ENCODE data around the gene SORCS2.

The SORCS2 gene

GRCh38 chr4:7540654-7541413 lies 348.5 kb downstream of the SORCS2 start:
- no peak for DNase-seq

- no peak for DNase-seq
Observed at GRCh38 chr4:7541414-7541810, 349.1 kb downstream of the SORCS2 start.

- DNase-seq, result no peak
Observed at GRCh38 chr4:7542781-7543180, 350.4 kb downstream of the SORCS2 start.

- no peak for DNase-seq
Observed at GRCh38 chr4:7546152-7546808, 353.9 kb downstream of the SORCS2 start.

GRCh38 chr4:7546809-7547367 lies 354.6 kb downstream of the SORCS2 start:
- no peak for DNase-seq

- no peak for DNase-seq
Observed at GRCh38 chr4:7547368-7548040, 355.2 kb downstream of the SORCS2 start.

- DNase-seq, result no peak
Observed at GRCh38 chr4:7549866-7550265, 357.5 kb downstream of the SORCS2 start.

- DNase-seq, result no peak
Observed at GRCh38 chr4:7552466-7552865, 360.1 kb downstream of the SORCS2 start.

GRCh38 chr4:7553280-7553679 lies 360.9 kb downstream of the SORCS2 start:
- DNase-seq, result no peak

GRCh38 chr4:7554905-7555304 lies 362.6 kb downstream of the SORCS2 start:
- DNase-seq, result no peak

- DNase-seq, result no peak
Observed at GRCh38 chr4:7556558-7556957, 364.2 kb downstream of the SORCS2 start.

- no peak for DNase-seq
Observed at GRCh38 chr4:7557456-7557855, 365.1 kb downstream of the SORCS2 start.

GRCh38 chr4:7558436-7558835 lies 366.1 kb downstream of the SORCS2 start:
- DNase-seq, result no peak

- DNase-seq, result no peak
Observed at GRCh38 chr4:7559316-7559715, 367.0 kb downstream of the SORCS2 start.

GRCh38 chr4:7559741-7560395 lies 367.5 kb downstream of the SORCS2 start:
- no peak for DNase-seq

GRCh38 chr4:7561557-7561956 lies 369.2 kb downstream of the SORCS2 start:
- DNase-seq, result no peak

- no peak for DNase-seq
Observed at GRCh38 chr4:7564242-7564641, 371.9 kb downstream of the SORCS2 start.

GRCh38 chr4:7565483-7565882 lies 373.1 kb downstream of the SORCS2 start:
- no peak for DNase-seq

GRCh38 chr4:7569810-7570783 lies 377.8 kb downstream of the SORCS2 start:
- DNase-seq, result no peak

- no peak for DNase-seq
Observed at GRCh38 chr4:7571001-7571400, 378.7 kb downstream of the SORCS2 start.

- no peak for DNase-seq
Observed at GRCh38 chr4:7571701-7572100, 379.4 kb downstream of the SORCS2 start.

GRCh38 chr4:7572894-7573293 lies 380.6 kb downstream of the SORCS2 start:
- DNase-seq, result no peak
